C4-2B (cell line): ENCODE measurements around the gene METTL3.

Source experiments
- ZFX ChIP-seq: fragments of 450-650 bp; IDR thresholded peaks from 2 replicates; pipeline ENCODE4 v1.6.1; 2017
- TF ChIP-seq, protein P1 (sequence below): fragments of 450-650 bp; conservative IDR thresholded peaks from 2 replicates; pipeline ENCODE4 v1.5.1; 2017; ENCODE audit warnings: mild to moderate bottlenecking

DNA sequence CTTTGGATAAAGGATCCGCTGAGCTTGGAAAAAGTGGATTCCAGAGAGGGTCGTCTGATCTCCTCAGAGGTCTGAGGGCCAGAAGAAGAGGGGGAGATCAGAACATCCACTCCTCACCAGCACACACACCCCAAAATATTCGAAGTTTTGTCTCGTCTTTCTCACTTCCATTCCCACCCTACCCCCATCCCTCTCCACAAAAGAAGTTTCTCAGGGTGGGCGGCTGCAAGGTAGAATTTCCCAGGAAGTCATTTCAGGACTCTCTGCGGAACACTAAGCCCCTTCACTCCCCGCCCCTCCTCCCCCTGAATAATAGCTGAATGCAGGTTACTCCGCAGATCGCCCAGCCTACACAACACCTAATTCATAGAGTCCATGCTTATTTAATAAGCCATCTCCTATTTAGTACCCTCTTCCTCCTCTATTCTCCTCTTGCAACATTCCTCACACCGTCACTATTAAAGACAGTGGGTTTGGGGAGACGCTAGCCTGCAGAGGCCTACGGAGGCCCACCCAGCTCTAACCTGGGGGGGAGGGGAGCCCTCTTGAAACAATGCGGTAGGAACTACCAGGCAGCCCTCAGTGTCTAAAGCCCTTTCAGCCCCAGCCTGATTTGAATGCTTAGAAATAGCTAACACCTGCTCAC is 15.7 kb upstream of the METTL3 start:
- TF ChIP-seq, protein P1, sequence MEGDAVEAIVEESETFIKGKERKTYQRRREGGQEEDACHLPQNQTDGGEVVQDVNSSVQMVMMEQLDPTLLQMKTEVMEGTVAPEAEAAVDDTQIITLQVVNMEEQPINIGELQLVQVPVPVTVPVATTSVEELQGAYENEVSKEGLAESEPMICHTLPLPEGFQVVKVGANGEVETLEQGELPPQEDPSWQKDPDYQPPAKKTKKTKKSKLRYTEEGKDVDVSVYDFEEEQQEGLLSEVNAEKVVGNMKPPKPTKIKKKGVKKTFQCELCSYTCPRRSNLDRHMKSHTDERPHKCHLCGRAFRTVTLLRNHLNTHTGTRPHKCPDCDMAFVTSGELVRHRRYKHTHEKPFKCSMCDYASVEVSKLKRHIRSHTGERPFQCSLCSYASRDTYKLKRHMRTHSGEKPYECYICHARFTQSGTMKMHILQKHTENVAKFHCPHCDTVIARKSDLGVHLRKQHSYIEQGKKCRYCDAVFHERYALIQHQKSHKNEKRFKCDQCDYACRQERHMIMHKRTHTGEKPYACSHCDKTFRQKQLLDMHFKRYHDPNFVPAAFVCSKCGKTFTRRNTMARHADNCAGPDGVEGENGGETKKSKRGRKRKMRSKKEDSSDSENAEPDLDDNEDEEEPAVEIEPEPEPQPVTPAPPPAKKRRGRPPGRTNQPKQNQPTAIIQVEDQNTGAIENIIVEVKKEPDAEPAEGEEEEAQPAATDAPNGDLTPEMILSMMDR = no peak
- TF ChIP-seq ZFX = no peak
